ENCODE results near the gene CCDC191.

Gene CCDC191

GRCh38 chr3:113952921-113953320 lies 103.4 kb downstream of the CCDC191 start:
- ChIA-PET CTCF (no interaction called here), POLR2A (no interaction called here)
- H3K36me3 ChIP-seq (ENCODE audit: control insufficient read depth in 2 of 2, insufficient read depth in 1 of 2, low read length in 2 of 2): peaks cover 0 to 30% of the 10 kb centered on the region in 2 experiments; a peak in 1 of 3 replicates
- no peak overlapping the region for H3K27ac ChIP-seq (ENCODE audit: extremely low read depth, low read depth, low read length)
- no peaks in the 10 kb centered on the region for H3K4me1 ChIP-seq (ENCODE audit: control insufficient read depth, insufficient read depth, low read length)
- H3K4me3 ChIP-seq (ENCODE audit: low read depth, low read length): no peak overlapping the region
- no peak for TF ChIP-seq ZNF830 (tag by site-specific recombination; IDR thresholded peaks at IDR 0.05; ENCODE audit: low read depth)
- no peak for TF ChIP-seq ZNF510 (tag by site-specific recombination; IDR thresholded peaks at IDR 0.05; ENCODE audit: insufficient replicate concordance)
- TF ChIP-seq ZNF114 (tag by site-specific recombination; IDR thresholded peaks at IDR 0.05): no peak
- no peak for TF ChIP-seq ZNF174 (tag by site-specific recombination; IDR thresholded peaks at IDR 0.05)
- TF ChIP-seq SCRT1 (tag by site-specific recombination; IDR thresholded peaks at IDR 0.05; ENCODE audit: borderline replicate concordance): no peak
- no peaks in the 10 kb centered on the region for H3K9me3 ChIP-seq (ENCODE audit: control insufficient read depth, insufficient read depth, low read depth, low read length)

DNA sequence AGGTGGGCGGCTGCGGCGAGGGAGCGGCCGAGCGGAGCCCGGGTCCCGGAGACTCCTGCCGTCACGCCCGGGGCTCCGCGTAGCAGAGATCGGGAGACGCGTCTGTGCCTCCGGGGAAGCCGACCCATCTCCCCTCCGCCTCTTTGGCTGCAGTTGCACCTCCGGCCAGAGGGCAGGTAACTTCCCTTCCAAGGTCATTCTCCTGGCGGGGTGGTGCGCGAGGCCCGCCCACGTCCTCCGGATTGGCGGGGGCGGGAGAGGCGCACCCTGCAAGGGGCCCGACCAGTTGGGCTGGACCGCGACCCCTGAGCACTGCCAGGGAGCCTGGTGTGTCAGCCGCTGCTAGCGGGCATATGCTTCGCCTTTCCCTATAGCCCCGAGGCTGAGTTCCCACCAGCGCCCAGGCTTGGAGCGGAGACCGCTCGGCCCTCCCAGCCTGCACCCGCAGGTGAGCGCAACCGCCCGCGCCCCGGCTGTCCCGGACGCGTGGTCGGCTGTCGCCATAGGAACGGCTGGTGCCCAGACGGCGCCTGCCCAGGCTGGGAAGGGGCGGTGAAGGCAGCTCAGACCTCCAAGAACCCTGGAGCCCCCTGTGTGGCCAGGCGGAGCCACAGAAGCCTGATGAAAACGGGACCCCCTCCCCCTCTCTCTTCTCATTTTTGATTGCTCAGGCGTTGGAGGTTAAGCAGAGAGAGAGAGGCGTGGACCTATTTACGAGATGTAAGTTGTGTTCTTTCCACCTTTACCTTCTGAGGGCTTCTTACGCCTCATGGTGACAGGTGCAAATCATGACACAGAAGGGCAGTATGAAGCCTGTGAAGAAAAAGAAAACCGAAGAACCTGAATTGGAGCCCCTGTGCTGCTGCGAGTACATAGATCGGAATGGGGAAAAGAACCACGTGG lies 108.1 kb downstream of the CCDC191 start:
- H3K9me3 ChIP-seq (ENCODE audit: control insufficient read depth, insufficient read depth, low read depth, low read length): no peaks in the 10 kb centered on the region
- H3K4me1 ChIP-seq (ENCODE audit: control insufficient read depth, insufficient read depth, low read length): no peaks in the 10 kb centered on the region
- ChIA-PET CTCF (no interaction called here), POLR2A (no interaction called here)
- peaks cover 0 to 8% of the 10 kb centered on the region in 2 experiments; a peak in 1 of 3 replicates for H3K36me3 ChIP-seq (ENCODE audit: control insufficient read depth in 2 of 2, insufficient read depth in 1 of 2, low read length in 2 of 2)
- peak overlapping the region; percentile 64 for H3K4me3 ChIP-seq (ENCODE audit: low read depth, low read length)
- H3K27ac ChIP-seq (ENCODE audit: extremely low read depth, low read depth, low read length): peak overlapping the region; percentile 49; the same call in 1 of the 2 replicates
- TF ChIP-seq ZNF132 (tag by site-specific recombination; IDR thresholded peaks at IDR 0.05; ENCODE audit: borderline replicate concordance) (no peak), ZNF433 (tag by site-specific recombination; IDR thresholded peaks at IDR 0.05; ENCODE audit: low read depth) (no peak), ZSCAN30 (tag by site-specific recombination; IDR thresholded peaks at IDR 0.05) (no peak), ZFHX2 (tag by site-specific recombination; conservative IDR thresholded peaks at IDR 0.05) (peak; percentile 88), ZBTB17 (tag by site-specific recombination; IDR thresholded peaks at IDR 0.05) (peak; percentile 85), ZNF2 (tag by site-specific recombination; IDR thresholded peaks at IDR 0.05) (no peak), ZBTB49 (tag by site-specific recombination; IDR thresholded peaks at IDR 0.05; ENCODE audit: low read depth) (no peak), ZNF223 (tag by site-specific recombination; IDR thresholded peaks at IDR 0.05) (0 out of 2 replicates have a peak, but pooled peaks have one; percentile 27), ZBTB7A (tag by site-specific recombination; IDR thresholded peaks at IDR 0.05; ENCODE audit: low read depth) (no peak), ZNF221 (tag by site-specific recombination; IDR thresholded peaks at IDR 0.05; ENCODE audit: borderline replicate concordance) (no peak), GLIS1 (tag by site-specific recombination; IDR thresholded peaks at IDR 0.05) (peak; percentile 27), ZNF560 (tag by site-specific recombination; IDR thresholded peaks at IDR 0.05; ENCODE audit: borderline replicate concordance) (no peak), ZNF76 (tag by site-specific recombination; IDR thresholded peaks at IDR 0.05; ENCODE audit: borderline replicate concordance, low read depth) (peak; percentile 77; the same call in 1 of the 2 replicates), ZNF423 (tag by site-specific recombination; IDR thresholded peaks at IDR 0.05) (no peak), HOXA7 (CRISPR knock-in tag; IDR thresholded peaks at IDR 0.05; ENCODE audit: borderline replicate concordance) (no peak), ZNF629 (tag by site-specific recombination; IDR thresholded peaks at IDR 0.05) (no peak), ZNF558 (tag by site-specific recombination; IDR thresholded peaks at IDR 0.05) (no peak)
- TF ChIP-seq, protein P1, sequence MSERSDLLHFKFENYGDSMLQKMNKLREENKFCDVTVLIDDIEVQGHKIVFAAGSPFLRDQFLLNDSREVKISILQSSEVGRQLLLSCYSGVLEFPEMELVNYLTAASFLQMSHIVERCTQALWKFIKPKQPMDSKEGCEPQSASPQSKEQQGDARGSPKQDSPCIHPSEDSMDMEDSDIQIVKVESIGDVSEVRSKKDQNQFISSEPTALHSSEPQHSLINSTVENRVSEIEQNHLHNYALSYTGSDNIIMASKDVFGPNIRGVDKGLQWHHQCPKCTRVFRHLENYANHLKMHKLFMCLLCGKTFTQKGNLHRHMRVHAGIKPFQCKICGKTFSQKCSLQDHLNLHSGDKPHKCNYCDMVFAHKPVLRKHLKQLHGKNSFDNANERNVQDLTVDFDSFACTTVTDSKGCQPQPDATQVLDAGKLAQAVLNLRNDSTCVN (tag by site-specific recombination; optimal IDR thresholded peaks at IDR 0.05): peak; percentile 84
- TF ChIP-seq, protein P2, sequence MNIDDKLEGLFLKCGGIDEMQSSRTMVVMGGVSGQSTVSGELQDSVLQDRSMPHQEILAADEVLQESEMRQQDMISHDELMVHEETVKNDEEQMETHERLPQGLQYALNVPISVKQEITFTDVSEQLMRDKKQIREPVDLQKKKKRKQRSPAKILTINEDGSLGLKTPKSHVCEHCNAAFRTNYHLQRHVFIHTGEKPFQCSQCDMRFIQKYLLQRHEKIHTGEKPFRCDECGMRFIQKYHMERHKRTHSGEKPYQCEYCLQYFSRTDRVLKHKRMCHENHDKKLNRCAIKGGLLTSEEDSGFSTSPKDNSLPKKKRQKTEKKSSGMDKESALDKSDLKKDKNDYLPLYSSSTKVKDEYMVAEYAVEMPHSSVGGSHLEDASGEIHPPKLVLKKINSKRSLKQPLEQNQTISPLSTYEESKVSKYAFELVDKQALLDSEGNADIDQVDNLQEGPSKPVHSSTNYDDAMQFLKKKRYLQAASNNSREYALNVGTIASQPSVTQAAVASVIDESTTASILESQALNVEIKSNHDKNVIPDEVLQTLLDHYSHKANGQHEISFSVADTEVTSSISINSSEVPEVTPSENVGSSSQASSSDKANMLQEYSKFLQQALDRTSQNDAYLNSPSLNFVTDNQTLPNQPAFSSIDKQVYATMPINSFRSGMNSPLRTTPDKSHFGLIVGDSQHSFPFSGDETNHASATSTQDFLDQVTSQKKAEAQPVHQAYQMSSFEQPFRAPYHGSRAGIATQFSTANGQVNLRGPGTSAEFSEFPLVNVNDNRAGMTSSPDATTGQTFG (tag by site-specific recombination; IDR thresholded peaks at IDR 0.05; ENCODE audit: borderline replicate concordance): no peak
- TF ChIP-seq, protein P3, sequence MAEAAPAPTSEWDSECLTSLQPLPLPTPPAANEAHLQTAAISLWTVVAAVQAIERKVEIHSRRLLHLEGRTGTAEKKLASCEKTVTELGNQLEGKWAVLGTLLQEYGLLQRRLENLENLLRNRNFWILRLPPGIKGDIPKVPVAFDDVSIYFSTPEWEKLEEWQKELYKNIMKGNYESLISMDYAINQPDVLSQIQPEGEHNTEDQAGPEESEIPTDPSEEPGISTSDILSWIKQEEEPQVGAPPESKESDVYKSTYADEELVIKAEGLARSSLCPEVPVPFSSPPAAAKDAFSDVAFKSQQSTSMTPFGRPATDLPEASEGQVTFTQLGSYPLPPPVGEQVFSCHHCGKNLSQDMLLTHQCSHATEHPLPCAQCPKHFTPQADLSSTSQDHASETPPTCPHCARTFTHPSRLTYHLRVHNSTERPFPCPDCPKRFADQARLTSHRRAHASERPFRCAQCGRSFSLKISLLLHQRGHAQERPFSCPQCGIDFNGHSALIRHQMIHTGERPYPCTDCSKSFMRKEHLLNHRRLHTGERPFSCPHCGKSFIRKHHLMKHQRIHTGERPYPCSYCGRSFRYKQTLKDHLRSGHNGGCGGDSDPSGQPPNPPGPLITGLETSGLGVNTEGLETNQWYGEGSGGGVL (tag by site-specific recombination; IDR thresholded peaks at IDR 0.05): no peak
- TF ChIP-seq, protein P4, sequence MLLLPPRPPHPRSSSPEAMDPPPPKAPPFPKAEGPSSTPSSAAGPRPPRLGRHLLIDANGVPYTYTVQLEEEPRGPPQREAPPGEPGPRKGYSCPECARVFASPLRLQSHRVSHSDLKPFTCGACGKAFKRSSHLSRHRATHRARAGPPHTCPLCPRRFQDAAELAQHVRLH (tag by site-specific recombination; IDR thresholded peaks at IDR 0.05): no peak
